ENCODE results near the gene DSG3.

Gene DSG3

DNA sequence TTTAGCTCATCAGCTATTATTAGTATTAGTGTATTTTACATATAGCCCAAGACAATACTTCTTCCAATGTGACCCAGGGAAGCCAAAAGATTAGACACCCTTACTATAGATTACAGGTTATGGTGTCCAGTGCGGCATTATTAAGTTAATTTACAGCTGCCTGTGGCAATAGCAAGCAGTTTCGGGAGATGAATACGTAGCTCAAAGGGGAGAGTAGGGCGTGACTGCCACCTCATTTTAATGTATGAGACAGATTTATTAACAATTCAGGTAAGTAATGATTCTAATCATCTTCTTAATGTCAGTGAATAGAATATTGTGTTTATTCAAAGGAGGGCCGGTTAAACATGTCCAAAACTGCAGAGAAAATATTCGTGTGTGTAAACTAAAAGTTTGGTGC, 6.8 kb upstream of the DSG3 start:
- TF ChIP-seq FOXM1 (IDR thresholded peaks at IDR 0.05; ENCODE audit: borderline replicate concordance) (no peak), SUZ12 (IDR thresholded peaks at IDR 0.05) (no peak), HDGF (IDR thresholded peaks at IDR 0.05; ENCODE audit: borderline replicate concordance) (no peak), FOXK2 (IDR thresholded peaks at IDR 0.05) (no peak), NFRKB (IDR thresholded peaks at IDR 0.05) (no peak), ARNT (IDR thresholded peaks at IDR 0.05) (no peak), ELF4 (IDR thresholded peaks at IDR 0.05) (no peak), CTBP1 (IDR thresholded peaks at IDR 0.05; ENCODE audit: borderline replicate concordance) (no peak)
- TF ChIP-seq, protein P1, sequence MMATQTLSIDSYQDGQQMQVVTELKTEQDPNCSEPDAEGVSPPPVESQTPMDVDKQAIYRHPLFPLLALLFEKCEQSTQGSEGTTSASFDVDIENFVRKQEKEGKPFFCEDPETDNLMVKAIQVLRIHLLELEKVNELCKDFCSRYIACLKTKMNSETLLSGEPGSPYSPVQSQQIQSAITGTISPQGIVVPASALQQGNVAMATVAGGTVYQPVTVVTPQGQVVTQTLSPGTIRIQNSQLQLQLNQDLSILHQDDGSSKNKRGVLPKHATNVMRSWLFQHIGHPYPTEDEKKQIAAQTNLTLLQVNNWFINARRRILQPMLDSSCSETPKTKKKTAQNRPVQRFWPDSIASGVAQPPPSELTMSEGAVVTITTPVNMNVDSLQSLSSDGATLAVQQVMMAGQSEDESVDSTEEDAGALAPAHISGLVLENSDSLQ (IDR thresholded peaks at IDR 0.05) = no peak
- no peak for DNase-seq (ENCODE audit: extremely low spot score)
- ChIA-PET CTCF (interaction anchor here (1.0 to 1.9 kb wide), 2 partner anchors 15 to 16 kb away, joined by 3 to 6 read pairs; no protein-coding TSS in a partner anchor), POLR2A (no interaction called here)

DNA sequence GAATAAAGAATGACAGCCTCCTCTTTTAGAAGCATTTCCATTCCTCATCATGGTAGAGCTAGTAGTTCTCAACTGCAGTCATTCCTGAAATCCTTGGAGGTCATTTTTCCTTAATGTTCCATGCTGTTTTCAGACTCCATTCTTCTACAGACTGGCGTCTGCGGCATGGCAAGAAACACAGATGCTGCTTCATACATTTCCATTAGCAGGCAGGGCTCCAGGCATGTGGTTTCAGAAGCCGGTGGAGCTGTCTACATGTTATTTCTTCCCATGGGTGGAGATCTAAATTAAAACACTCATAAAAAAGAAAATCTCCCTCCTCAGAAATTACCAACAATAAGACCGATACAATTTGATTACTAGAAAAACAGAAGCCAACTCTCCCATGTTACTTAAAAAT, 6.0 kb upstream of the DSG3 start:
- CTCF ChIA-PET = no interaction called here
- POLR2A ChIA-PET = no interaction called here
- DNase-seq (ENCODE audit: extremely low spot score) = no peak
- no peak for TF ChIP-seq FOXK2 (IDR thresholded peaks at IDR 0.05)
- TF ChIP-seq LEF1 (IDR thresholded peaks at IDR 0.05; ENCODE audit: borderline replicate concordance) = no peak
- TF ChIP-seq NFRKB (IDR thresholded peaks at IDR 0.05) = no peak
- TF ChIP-seq ZNF384 (IDR thresholded peaks at IDR 0.05) = no peak
- no peak for TF ChIP-seq SUZ12 (IDR thresholded peaks at IDR 0.05)
- no peak for TF ChIP-seq FOXM1 (IDR thresholded peaks at IDR 0.05; ENCODE audit: borderline replicate concordance)
- TF ChIP-seq L3MBTL2 (conservative IDR thresholded peaks at IDR 0.05) = no peak
- TF ChIP-seq TARDBP (IDR thresholded peaks at IDR 0.05) = no peak
- TF ChIP-seq, protein P1 (IDR thresholded peaks at IDR 0.05) = no peak

DNA sequence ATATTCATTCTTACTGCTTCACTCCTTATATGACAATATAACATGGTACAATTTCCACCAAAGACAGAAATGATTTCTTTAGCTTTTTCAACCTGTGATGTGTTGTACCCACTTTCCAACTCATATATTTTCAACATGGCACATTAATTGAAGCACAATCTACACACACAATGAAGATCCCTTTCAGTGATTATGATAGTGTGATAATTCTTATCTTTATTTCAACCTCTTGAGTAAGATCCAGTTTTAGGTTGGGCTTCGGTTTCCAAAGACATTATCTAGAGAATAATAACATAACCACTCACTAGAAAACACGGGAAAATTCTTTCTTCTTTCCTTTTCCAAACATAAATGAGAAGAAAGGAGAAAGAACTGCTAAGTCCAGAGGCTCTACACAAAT, 3.4 kb upstream of the DSG3 start:
- DNase-seq (ENCODE audit: extremely low spot score) = no peak
- no peak for TF ChIP-seq TARDBP (IDR thresholded peaks at IDR 0.05)
- no peak for TF ChIP-seq SUZ12 (IDR thresholded peaks at IDR 0.05)
- no peak for TF ChIP-seq CTBP1 (IDR thresholded peaks at IDR 0.05; ENCODE audit: borderline replicate concordance)
- TF ChIP-seq FOXK2 (IDR thresholded peaks at IDR 0.05) = no peak
- TF ChIP-seq, protein P1 (IDR thresholded peaks at IDR 0.05) = no peak
- TF ChIP-seq ELF4 (IDR thresholded peaks at IDR 0.05) = no peak
- no peak for TF ChIP-seq L3MBTL2 (conservative IDR thresholded peaks at IDR 0.05)
- no peak for TF ChIP-seq LEF1 (IDR thresholded peaks at IDR 0.05; ENCODE audit: borderline replicate concordance)
- no peak for TF ChIP-seq FOXA1 (IDR thresholded peaks at IDR 0.05)
- no peak for TF ChIP-seq SP1 (IDR thresholded peaks at IDR 0.05)
- no peak for TF ChIP-seq FOXM1 (IDR thresholded peaks at IDR 0.05; ENCODE audit: borderline replicate concordance)
- no peak for TF ChIP-seq ARNT (IDR thresholded peaks at IDR 0.05)
- POLR2A ChIA-PET = no interaction called here
- CTCF ChIA-PET = no interaction called here

DNA sequence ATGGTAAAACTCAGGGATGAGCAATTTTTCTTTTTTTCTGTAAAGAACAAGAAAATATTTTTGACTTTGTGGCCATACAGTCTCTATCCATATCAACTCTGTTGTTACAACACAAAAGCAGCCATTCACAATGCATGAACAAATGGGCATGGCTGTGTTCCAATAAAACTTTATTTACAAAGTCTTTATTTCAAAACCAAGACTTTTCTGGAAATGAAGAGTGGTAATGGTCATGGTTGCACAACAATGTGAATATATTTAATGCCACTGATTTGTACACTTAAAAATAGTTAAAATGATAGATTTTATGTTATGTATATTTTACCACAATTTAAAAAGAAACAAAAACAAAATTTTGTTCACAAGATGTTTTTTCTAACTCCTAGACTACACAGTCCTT, 1.6 kb upstream of the DSG3 start:
- no peak for DNase-seq (ENCODE audit: extremely low spot score)
- CTCF ChIA-PET = no interaction called here
- POLR2A ChIA-PET = no interaction called here
- TF ChIP-seq SP1 (IDR thresholded peaks at IDR 0.05) = no peak
- TF ChIP-seq, protein P1 (IDR thresholded peaks at IDR 0.05) = no peak
- TF ChIP-seq HDGF (IDR thresholded peaks at IDR 0.05; ENCODE audit: borderline replicate concordance) = no peak
- no peak for TF ChIP-seq NFRKB (IDR thresholded peaks at IDR 0.05)
- TF ChIP-seq LEF1 (IDR thresholded peaks at IDR 0.05; ENCODE audit: borderline replicate concordance) = no peak
- no peak for TF ChIP-seq CTBP1 (IDR thresholded peaks at IDR 0.05; ENCODE audit: borderline replicate concordance)
- no peak for TF ChIP-seq FOXM1 (IDR thresholded peaks at IDR 0.05; ENCODE audit: borderline replicate concordance)

DNA sequence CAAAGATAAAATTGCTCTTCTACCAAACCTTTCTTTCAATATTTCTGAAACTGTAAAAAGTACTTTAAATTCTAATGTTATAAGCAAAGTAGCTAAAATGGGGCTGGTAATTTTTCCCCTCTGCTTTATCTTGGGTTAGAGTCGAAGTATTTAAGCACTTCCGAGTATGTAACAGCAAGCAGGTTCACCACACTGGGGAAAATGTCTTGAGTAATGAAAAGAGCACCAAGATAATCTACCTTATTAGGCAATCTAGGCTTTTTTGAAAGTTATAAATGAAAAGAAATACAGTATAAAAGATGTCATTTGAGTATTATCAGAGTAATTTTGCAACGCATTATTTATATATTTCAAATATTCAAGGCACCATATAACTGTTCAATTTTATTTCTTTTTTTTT, 687 bp upstream of the DSG3 start:
- ChIA-PET POLR2A (no interaction called here), CTCF (no interaction called here)
- TF ChIP-seq, protein P1 (IDR thresholded peaks at IDR 0.05) = no peak
- TF ChIP-seq ARNT (IDR thresholded peaks at IDR 0.05) = no peak
- no peak for TF ChIP-seq ZNF384 (IDR thresholded peaks at IDR 0.05)
- TF ChIP-seq L3MBTL2 (conservative IDR thresholded peaks at IDR 0.05) = no peak

DNA sequence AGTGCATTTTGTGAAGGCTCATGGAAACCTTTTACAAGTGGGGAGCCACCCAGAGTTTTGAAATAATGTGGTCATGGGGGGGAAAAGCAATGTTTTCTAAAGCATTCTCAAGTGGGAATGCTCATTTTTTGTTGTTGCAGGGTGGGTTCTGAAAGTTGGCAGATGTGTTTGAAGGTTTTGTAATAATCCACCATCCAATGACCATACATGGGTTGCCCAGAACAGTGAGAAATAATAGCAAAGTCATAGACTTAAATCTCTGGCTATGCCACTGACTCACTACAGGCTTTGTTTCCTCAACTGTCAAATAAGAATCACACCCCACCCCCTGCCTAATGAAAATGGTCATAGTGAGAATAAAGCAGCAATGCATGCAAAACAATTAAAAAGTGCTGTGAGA, 2.9 kb downstream of the DSG3 start:
- TF ChIP-seq NFRKB (IDR thresholded peaks at IDR 0.05) (no peak), ZNF384 (IDR thresholded peaks at IDR 0.05) (no peak), FOXA1 (IDR thresholded peaks at IDR 0.05) (no peak), FOXK2 (IDR thresholded peaks at IDR 0.05) (no peak), LEF1 (IDR thresholded peaks at IDR 0.05; ENCODE audit: borderline replicate concordance) (no peak), HDGF (IDR thresholded peaks at IDR 0.05; ENCODE audit: borderline replicate concordance) (no peak), BHLHE40 (IDR thresholded peaks at IDR 0.05; ENCODE audit: borderline replicate concordance) (no peak), TARDBP (IDR thresholded peaks at IDR 0.05) (no peak), FOXM1 (IDR thresholded peaks at IDR 0.05; ENCODE audit: borderline replicate concordance) (no peak), SP1 (IDR thresholded peaks at IDR 0.05) (no peak), ARNT (IDR thresholded peaks at IDR 0.05) (no peak)
- POLR2A ChIA-PET = no interaction called here
- DNase-seq (ENCODE audit: extremely low spot score) = no peak
- CTCF ChIA-PET = no interaction called here

More for the DNA sequence above, 687 bp upstream of the DSG3 start:
- DNase-seq (ENCODE audit: extremely low spot score) = no peak
